Liver (tissue), 9 donors: ENCODE data around the gene GRK3. TPM values are rescaled to one million over a fixed set of nuclear protein-coding genes. Genes with fewer than 3 reads are reported as not detected.

Experiments
- DNase-seq: peaks from one replicate; pipeline ENCODE4 v3.0.0-alpha.2; 2017; ENCODE audit warnings: low spot score
- H3K27ac ChIP-seq, 2 donors: one replicate each; pipeline ENCODE4 v1.7.0; 2013; ENCODE audit warnings: inconsistent platforms in 2 of 2, low read length in 2 of 2, control low read depth in 1 of 2, low read depth in 1 of 2, mild to moderate bottlenecking in 1 of 2
- H3K27me3 ChIP-seq, 4 donors: one replicate each; pipeline versions ENCODE4 v1.6.1 to v1.7.0; 2013; ENCODE audit warnings: low read length in 3 of 4, inconsistent platforms in 1 of 4, mild to moderate bottlenecking in 1 of 4, moderate library complexity in 1 of 4; ENCODE audit not compliant: control insufficient read depth in 4 of 4, insufficient read depth in 4 of 4
- H3K36me3 ChIP-seq, 4 donors: one replicate each; pipeline versions ENCODE4 v1.6.1 to v1.7.0; 2013; ENCODE audit warnings: low read length in 3 of 4, mild to moderate bottlenecking in 3 of 4, low read depth in 1 of 4, moderate library complexity in 1 of 4; ENCODE audit not compliant: control insufficient read depth in 4 of 4, insufficient read depth in 3 of 4
- H3K4me1 ChIP-seq, 4 donors: one replicate each; pipeline versions ENCODE4 v1.6.1 to v1.7.0; 2013; ENCODE audit warnings: low read length in 3 of 4, mild to moderate bottlenecking in 3 of 4, moderate library complexity in 1 of 4; ENCODE audit not compliant: control insufficient read depth in 4 of 4, insufficient read depth in 4 of 4
- H3K4me3 ChIP-seq, 3 donors: one replicate each; pipeline versions ENCODE4 v1.6.1 to v1.7.0; 2013; ENCODE audit warnings: low read length in 3 of 3, control low read depth in 1 of 3, low read depth in 1 of 3, mild to moderate bottlenecking in 1 of 3
- H3K9ac ChIP-seq, 2 donors: one replicate each; pipeline ENCODE4 v1.7.0; 2013; ENCODE audit warnings: low read length in 2 of 2, mild to moderate bottlenecking in 2 of 2, moderate library complexity in 2 of 2, control low read depth in 1 of 2, low read depth in 1 of 2
- H3K9me3 ChIP-seq, 4 donors: one replicate each; pipeline versions ENCODE4 v1.6.1 to v1.7.0; 2013; ENCODE audit warnings: low read length in 3 of 4; ENCODE audit not compliant: control insufficient read depth in 4 of 4
- EGR1 ChIP-seq, 2 donors: IDR thresholded peaks; 2 replicates each; pipeline ENCODE4 v1.6.1; 2016 to 2018; ENCODE audit warnings: antibody characterized with exemption in 2 of 2, low read depth in 2 of 2
- GABPA ChIP-seq, 2 donors: IDR thresholded peaks in 1 of 2; conservative IDR thresholded peaks in 1 of 2; 2 replicates each; pipeline ENCODE4 v1.6.1; 2016; ENCODE audit warnings: antibody characterized with exemption in 2 of 2, mild to moderate bottlenecking in 1 of 2, moderate library complexity in 1 of 2
- HNF4A ChIP-seq, 2 donors: conservative IDR thresholded peaks; 2 replicates each; pipeline ENCODE4 v1.6.1; 2016; ENCODE audit warnings: antibody characterized with exemption in 2 of 2, mild to moderate bottlenecking in 2 of 2
- HNF4G ChIP-seq: IDR thresholded peaks from 2 replicates; pipeline ENCODE4 v1.6.1; 2016; ENCODE audit warnings: antibody characterized with exemption
- JUND ChIP-seq, 2 donors: IDR thresholded peaks; 2 replicates each; pipeline ENCODE4 v1.6.1; 2016; ENCODE audit warnings: antibody characterized with exemption in 2 of 2
- NR2F2 ChIP-seq: IDR thresholded peaks from 2 replicates; pipeline ENCODE4 v1.6.1; 2016; ENCODE audit warnings: antibody characterized with exemption
- RAD21 ChIP-seq, 2 donors: IDR thresholded peaks; 2 replicates each; pipeline ENCODE4 v1.6.1; 2016; ENCODE audit warnings: antibody characterized with exemption in 2 of 2, mild to moderate bottlenecking in 2 of 2
- REST ChIP-seq: IDR thresholded peaks from 2 replicates; pipeline ENCODE4 v1.6.1; 2016; ENCODE audit warnings: antibody characterized with exemption, mild to moderate bottlenecking
- SP1 ChIP-seq: IDR thresholded peaks from 2 replicates; pipeline ENCODE4 v1.6.1; 2018; ENCODE audit warnings: antibody characterized with exemption, mild to moderate bottlenecking
- TAF1 ChIP-seq: conservative IDR thresholded peaks from 2 replicates; pipeline ENCODE4 v1.6.1; 2016; ENCODE audit warnings: antibody characterized with exemption, mild to moderate bottlenecking
- YY1 ChIP-seq: IDR thresholded peaks from 2 replicates; pipeline ENCODE4 v1.6.1; 2016; ENCODE audit warnings: antibody characterized with exemption, mild to moderate bottlenecking
- ZBTB33 ChIP-seq: IDR thresholded peaks from 2 replicates; pipeline ENCODE4 v1.6.1; 2016; ENCODE audit warnings: antibody characterized with exemption
- WGBS: extraction: QIAGEN DNeasy Blood & Tissue Kit; methylation state at CpG from one replicate; pipeline ENCODE4 v1.1.7; 2013; 5-methylcytosine and 5-hydroxymethylcytosine counted together
- polyA plus RNA-seq, 2 donors: library from polyadenylated mRNA; stranded (reverse) in 1 of 2; unstranded in 1 of 2; fragments of 200-250 nt in 1 of 2; fragments of >200 nt in 1 of 2; fragmentation: Nextera tagmentation in 1 of 2; extraction: Ambion mirVana in 1 of 2; gene quantifications; one replicate each; pipeline versions ENCODE4 v1.2.1 to v1.2.3, GENCODE V29; 2013 to 2015
- total RNA-seq, 2 donors: library from RNA; depleted of rRNA; stranded (reverse); fragments of >200 nt; gene quantifications; one replicate each; pipeline ENCODE4 v1.2.3, GENCODE V29; 2014
- TF ChIP-seq, protein P1 (sequence below): fragments of 150-350 bp; IDR thresholded peaks from 2 replicates; pipeline ENCODE4 v1.5.1; 2017; ENCODE audit warnings: improper control_type of control experiment, low read depth, low read length; ENCODE audit not compliant: missing input control
- donor health status: healthy.
- donor health status: healthy.
- donor health status: healthy.
- donor health status: healthy.
- donor health status: healthy.

GRK3 gene
- total and polyA plus RNA-seq, 4 donors: 0.79 to 6.5 (median 2.4) TPM

DNA sequence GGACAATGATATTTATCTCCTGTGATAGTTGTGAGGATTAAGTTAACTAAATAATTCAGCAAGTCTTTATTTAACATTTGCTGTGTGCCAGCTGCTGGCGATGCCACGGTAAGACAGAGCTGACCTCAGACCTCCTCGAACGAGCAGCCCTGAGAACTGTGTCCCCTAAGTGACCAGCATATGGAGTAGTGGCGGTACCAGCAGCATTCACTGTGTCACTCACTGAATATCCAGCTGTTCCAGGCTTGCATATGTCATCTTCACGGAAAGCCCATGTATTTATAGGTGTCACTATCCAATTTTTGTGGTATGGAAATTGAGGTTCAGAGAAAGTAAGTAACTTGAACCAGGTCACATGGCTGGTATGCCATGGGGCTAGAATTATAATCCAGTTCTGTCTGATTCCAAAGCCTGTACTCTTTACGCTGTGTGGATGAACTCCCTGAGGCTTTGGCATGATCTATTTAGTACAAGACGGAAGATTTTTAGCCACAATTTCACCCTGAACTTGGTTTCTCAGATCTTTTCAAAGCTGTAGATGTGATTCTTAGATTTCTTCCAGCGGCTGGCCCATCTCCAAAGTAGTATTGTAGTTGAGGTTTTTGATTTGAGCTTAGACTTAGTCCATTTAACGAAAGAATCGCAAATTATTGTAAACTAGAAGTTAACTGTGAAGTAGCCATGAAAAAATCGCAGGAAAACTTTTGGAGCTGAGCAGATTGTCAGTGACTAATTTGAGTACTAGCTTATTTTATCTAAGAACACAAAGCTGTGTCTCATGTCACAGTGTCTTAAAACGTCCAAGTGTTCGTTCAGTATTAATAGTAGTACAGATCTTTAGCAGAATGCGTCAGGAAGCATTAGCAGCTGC is 128.2 kb downstream of the GRK3 start:
- no peaks in the 10 kb centered on the region for H3K36me3 ChIP-seq
- 92% methylated on average over 15 of the region's 15 CpGs for WGBS

DNA sequence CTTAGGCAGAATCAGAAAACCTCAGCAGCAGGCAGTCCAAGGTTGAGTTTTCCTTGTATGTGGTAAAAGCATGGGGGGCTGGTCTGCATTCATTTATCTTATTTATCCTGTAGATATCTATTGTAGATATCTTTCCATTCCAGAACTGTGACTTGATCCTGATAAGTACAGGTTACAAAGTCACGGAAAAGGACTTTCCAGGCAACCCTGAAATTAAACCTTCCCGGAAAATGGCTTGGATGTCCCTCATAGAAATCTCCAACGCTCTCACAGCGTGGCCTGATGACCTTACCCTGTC is 128.7 kb downstream of the GRK3 start:
- no peak overlapping the region for H3K27ac ChIP-seq
- no peak for DNase-seq
- no peaks in the 10 kb centered on the region for H3K4me1 ChIP-seq
- no peak for TF ChIP-seq HNF4A (conservative IDR thresholded peaks at IDR 0.05)
- no peaks in the 10 kb centered on the region for H3K27me3 ChIP-seq
- H3K9me3 ChIP-seq: no peaks in the 10 kb centered on the region
- no peak overlapping the region for H3K9ac ChIP-seq
- no peak overlapping the region for H3K4me3 ChIP-seq
- H3K36me3 ChIP-seq: no peaks in the 10 kb centered on the region
- 96% methylated on average over 4 of the region's 4 CpGs for WGBS

More for the DNA sequence above, 128.2 kb downstream of the GRK3 start:
- H3K9ac ChIP-seq: no peak overlapping the region
- H3K4me1 ChIP-seq: no peaks in the 10 kb centered on the region
- DNase-seq: no peak
- TF ChIP-seq EGR1 (IDR thresholded peaks at IDR 0.05; ENCODE audit: low read depth in 2 of 2) (no peak), GABPA (IDR thresholded peaks at IDR 0.05 in 1 of 2, conservative IDR thresholded peaks at IDR 0.05 in 1 of 2) (no peak), TAF1 (no peak)
- H3K27ac ChIP-seq: no peak overlapping the region
- no peaks in the 10 kb centered on the region for H3K9me3 ChIP-seq
- no peaks in the 10 kb centered on the region for H3K27me3 ChIP-seq
- H3K4me3 ChIP-seq: no peak overlapping the region

DNA sequence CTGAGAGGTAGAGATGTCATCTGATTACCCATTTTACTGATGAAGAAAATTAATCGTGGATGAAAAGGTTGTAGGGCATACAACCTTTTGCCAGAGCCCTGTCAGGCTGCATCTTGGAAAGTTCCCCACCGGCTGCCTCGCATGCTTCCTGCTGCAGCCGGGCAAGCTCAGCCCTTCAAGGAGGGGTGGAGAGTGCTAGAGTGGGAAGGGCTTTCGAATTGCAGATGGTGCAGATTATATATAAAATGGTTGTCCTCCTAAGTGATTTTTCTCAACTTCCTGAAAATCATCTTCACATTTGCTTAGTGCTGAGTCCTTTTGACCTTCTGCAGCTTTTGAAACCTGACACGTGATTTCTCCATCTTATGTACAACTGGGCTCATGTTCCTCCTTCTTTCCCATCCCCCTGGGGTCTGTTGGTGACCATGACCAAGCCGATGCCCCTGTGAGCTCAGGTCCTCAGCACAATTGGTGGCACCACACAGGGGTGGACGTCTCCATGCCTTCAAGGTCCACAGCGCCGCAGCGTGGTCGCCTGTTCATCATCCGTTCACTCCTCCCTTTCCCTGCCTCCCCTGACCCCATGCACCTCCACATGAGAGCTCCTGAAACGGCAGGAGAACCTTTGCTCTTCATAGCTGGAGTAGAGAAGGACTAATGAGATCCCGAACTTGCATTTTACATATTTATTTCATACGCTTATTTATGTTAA is 129.9 kb downstream of the GRK3 start:
- Histone ChIP-seq H3K4me3 (no peak overlapping the region), H3K27ac (no peak overlapping the region), H3K9ac (no peak overlapping the region), H3K9me3 (no peaks in the 10 kb centered on the region), H3K4me1 (no peaks in the 10 kb centered on the region), H3K27me3 (no peaks in the 10 kb centered on the region), H3K36me3 (no peaks in the 10 kb centered on the region)
- 88% methylated on average over 16 of the region's 16 CpGs for WGBS
- no peak for TF ChIP-seq GABPA (IDR thresholded peaks at IDR 0.05 in 1 of 2, conservative IDR thresholded peaks at IDR 0.05 in 1 of 2)
- TF ChIP-seq EGR1 (IDR thresholded peaks at IDR 0.05; ENCODE audit: low read depth in 2 of 2): no peak
- TF ChIP-seq ZBTB33: no peak
- TF ChIP-seq NR2F2: no peak
- no peak for TF ChIP-seq SP1
- TF ChIP-seq HNF4G: no peak
- no peak for TF ChIP-seq JUND (IDR thresholded peaks at IDR 0.05)
- no peak for TF ChIP-seq YY1
- TF ChIP-seq, protein P1, sequence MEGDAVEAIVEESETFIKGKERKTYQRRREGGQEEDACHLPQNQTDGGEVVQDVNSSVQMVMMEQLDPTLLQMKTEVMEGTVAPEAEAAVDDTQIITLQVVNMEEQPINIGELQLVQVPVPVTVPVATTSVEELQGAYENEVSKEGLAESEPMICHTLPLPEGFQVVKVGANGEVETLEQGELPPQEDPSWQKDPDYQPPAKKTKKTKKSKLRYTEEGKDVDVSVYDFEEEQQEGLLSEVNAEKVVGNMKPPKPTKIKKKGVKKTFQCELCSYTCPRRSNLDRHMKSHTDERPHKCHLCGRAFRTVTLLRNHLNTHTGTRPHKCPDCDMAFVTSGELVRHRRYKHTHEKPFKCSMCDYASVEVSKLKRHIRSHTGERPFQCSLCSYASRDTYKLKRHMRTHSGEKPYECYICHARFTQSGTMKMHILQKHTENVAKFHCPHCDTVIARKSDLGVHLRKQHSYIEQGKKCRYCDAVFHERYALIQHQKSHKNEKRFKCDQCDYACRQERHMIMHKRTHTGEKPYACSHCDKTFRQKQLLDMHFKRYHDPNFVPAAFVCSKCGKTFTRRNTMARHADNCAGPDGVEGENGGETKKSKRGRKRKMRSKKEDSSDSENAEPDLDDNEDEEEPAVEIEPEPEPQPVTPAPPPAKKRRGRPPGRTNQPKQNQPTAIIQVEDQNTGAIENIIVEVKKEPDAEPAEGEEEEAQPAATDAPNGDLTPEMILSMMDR: no peak
- TF ChIP-seq RAD21 (IDR thresholded peaks at IDR 0.05): no peak
- TF ChIP-seq REST: no peak
- DNase-seq: no peak
